OCI-LY1 (cell line): Measurements from ENCODE around the gene PLPPR3.

Source experiments
- H2AFZ ChIP-seq: fragments of 200-600 bp; sonication (generic), shearing (Covaris generic); 2 replicates; pipeline ENCODE4 v1.6.0; 2014; ENCODE audit warnings: antibody characterized with exemption, mild to moderate bottlenecking, low read length
- H3F3A ChIP-seq: fragments of 200-600 bp; sonication (generic), shearing (Covaris generic); 2 replicates; pipeline ENCODE4 v1.6.0; 2014; ENCODE audit warnings: mild to moderate bottlenecking, antibody characterized with exemption, low read length, moderate library complexity; ENCODE audit not compliant: insufficient read depth
- H3K27ac ChIP-seq: fragments of 200-600 bp; sonication (generic); 2 replicates; pipeline ENCODE4 v1.5.1; 2014; ENCODE audit warnings: low read length, mixed run types, mild to moderate bottlenecking, low read depth; ENCODE audit not compliant: poor library complexity, severe bottlenecking
- H3K27me3 ChIP-seq: fragments of 200-600 bp; sonication (generic); 2 replicates; pipeline ENCODE4 v1.6.0; 2014; ENCODE audit warnings: antibody characterized with exemption, mild to moderate bottlenecking, low read length, moderate library complexity; ENCODE audit not compliant: insufficient read depth
- H3K36me3 ChIP-seq: fragments of 200-600 bp; sonication (generic); 2 replicates; pipeline ENCODE4 v1.6.1; 2014; ENCODE audit warnings: mild to moderate bottlenecking, antibody characterized with exemption, low read length, moderate library complexity, mixed read lengths; ENCODE audit not compliant: insufficient read depth
- H3K4me1 ChIP-seq: fragments of 200-600 bp; sonication (generic); 2 replicates; pipeline ENCODE4 v1.5.1; 2014; ENCODE audit warnings: mild to moderate bottlenecking, low read length, moderate library complexity; ENCODE audit not compliant: insufficient read depth, severe bottlenecking
- H3K4me2 ChIP-seq: fragments of 200-600 bp; sonication (generic), shearing (Covaris generic); 2 replicates; pipeline ENCODE4 v1.6.1; 2014; ENCODE audit warnings: low read length
- H3K4me3 ChIP-seq: fragments of 200-600 bp; sonication (generic); 2 replicates; pipeline ENCODE4 v1.5.1; 2014; ENCODE audit warnings: low read length, low read depth, mild to moderate bottlenecking, mixed read lengths; ENCODE audit not compliant: poor library complexity, severe bottlenecking
- H3K79me2 ChIP-seq: fragments of 200-600 bp; shearing (Covaris generic); 2 replicates; pipeline ENCODE4 v1.6.1; 2016; ENCODE audit warnings: mixed run types, low read length, mixed read lengths; ENCODE audit not compliant: insufficient read depth
- H3K9ac ChIP-seq: fragments of 200-600 bp; sonication (generic), shearing (Covaris generic); 2 replicates; pipeline ENCODE4 v1.6.1; 2014; ENCODE audit warnings: mild to moderate bottlenecking, low read length, mixed read lengths
- H3K9me2 ChIP-seq: fragments of 200-600 bp; sonication (generic), shearing (Covaris generic); 2 replicates; pipeline ENCODE4 v1.6.1; 2014; ENCODE audit warnings: low read depth, mild to moderate bottlenecking, low read length, mixed read lengths
- H3K9me3 ChIP-seq: fragments of 200-600 bp; shearing (Covaris generic); 2 replicates; pipeline ENCODE4 v1.6.1; 2014; ENCODE audit warnings: low read length, mixed read lengths
- H4K20me1 ChIP-seq: fragments of 200-600 bp; sonication (generic), shearing (Covaris generic); 2 replicates; pipeline ENCODE4 v1.6.0; 2016; ENCODE audit warnings: mild to moderate bottlenecking, low read length; ENCODE audit not compliant: insufficient read depth
- EZH2 ChIP-seq: fragments of 200-600 bp; sonication (generic), shearing (Covaris generic); IDR thresholded peaks from 2 replicates; pipeline ENCODE4 v1.8.0; 2017; ENCODE audit warnings: borderline replicate concordance, mixed run types, mild to moderate bottlenecking, antibody characterized with exemption, low read length, moderate library complexity, mixed read lengths
- TF ChIP-seq, protein P1 (sequence below): fragments of 200-600 bp; sonication (generic), shearing (Covaris generic); IDR thresholded peaks from 2 replicates; pipeline ENCODE4 v1.5.1; 2017; ENCODE audit warnings: mild to moderate bottlenecking, antibody characterized with exemption, low read length, moderate library complexity, mixed read lengths

Gene PLPPR3

GRCh38 chr19:764301-764700 lies 57.5 kb downstream of the PLPPR3 start:
- Histone ChIP-seq H3K79me2 (no peaks in the 10 kb centered on the region), H4K20me1 (no peaks in the 10 kb centered on the region), H3K9me2 (no peaks in the 10 kb centered on the region), H3K27me3 (no peaks in the 10 kb centered on the region), H2AFZ (no peak overlapping the region), H3K27ac (no peak overlapping the region), H3K9me3 (no peaks in the 10 kb centered on the region), H3K36me3 (no peaks in the 10 kb centered on the region), H3K4me1 (no peaks in the 10 kb centered on the region), H3F3A (no peaks in the 10 kb centered on the region), H3K4me2 (no peak overlapping the region), H3K4me3 (no peak overlapping the region), H3K9ac (no peak overlapping the region)
- TF ChIP-seq EZH2, result no peak
- TF ChIP-seq, protein P1, sequence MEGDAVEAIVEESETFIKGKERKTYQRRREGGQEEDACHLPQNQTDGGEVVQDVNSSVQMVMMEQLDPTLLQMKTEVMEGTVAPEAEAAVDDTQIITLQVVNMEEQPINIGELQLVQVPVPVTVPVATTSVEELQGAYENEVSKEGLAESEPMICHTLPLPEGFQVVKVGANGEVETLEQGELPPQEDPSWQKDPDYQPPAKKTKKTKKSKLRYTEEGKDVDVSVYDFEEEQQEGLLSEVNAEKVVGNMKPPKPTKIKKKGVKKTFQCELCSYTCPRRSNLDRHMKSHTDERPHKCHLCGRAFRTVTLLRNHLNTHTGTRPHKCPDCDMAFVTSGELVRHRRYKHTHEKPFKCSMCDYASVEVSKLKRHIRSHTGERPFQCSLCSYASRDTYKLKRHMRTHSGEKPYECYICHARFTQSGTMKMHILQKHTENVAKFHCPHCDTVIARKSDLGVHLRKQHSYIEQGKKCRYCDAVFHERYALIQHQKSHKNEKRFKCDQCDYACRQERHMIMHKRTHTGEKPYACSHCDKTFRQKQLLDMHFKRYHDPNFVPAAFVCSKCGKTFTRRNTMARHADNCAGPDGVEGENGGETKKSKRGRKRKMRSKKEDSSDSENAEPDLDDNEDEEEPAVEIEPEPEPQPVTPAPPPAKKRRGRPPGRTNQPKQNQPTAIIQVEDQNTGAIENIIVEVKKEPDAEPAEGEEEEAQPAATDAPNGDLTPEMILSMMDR, result no peak

DNA sequence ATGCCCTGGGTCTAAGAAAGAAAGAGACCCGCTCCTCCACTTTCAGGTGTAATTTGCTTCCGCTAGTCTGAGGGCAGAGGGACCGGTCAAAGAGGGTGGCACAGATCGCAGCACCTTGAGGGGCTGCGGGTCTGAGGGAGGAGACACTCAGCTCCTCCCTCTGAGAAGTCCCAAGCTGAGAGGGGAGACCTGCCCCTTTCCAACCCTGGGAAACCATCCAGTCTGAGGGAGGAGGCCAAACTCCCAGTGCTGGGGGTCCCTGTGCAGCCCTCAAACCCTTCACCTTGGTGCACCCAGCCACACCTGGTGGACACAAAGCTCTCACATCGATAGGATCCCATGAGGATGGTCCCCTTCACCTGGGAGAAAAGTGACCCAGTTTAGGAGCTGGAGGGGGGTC lies 57.9 kb downstream of the PLPPR3 start:
- Histone ChIP-seq H3K9me2 (no peaks in the 10 kb centered on the region), H3K9ac (no peak overlapping the region), H3K79me2 (no peaks in the 10 kb centered on the region), H3K4me1 (no peaks in the 10 kb centered on the region), H3K27ac (no peak overlapping the region), H4K20me1 (no peaks in the 10 kb centered on the region), H3K4me2 (no peak overlapping the region), H3K27me3 (no peaks in the 10 kb centered on the region), H3K9me3 (no peaks in the 10 kb centered on the region), H2AFZ (no peak overlapping the region), H3K4me3 (no peak overlapping the region), H3K36me3 (no peaks in the 10 kb centered on the region), H3F3A (no peaks in the 10 kb centered on the region)
- TF ChIP-seq, protein P1, result no peak
- no peak for TF ChIP-seq EZH2

DNA sequence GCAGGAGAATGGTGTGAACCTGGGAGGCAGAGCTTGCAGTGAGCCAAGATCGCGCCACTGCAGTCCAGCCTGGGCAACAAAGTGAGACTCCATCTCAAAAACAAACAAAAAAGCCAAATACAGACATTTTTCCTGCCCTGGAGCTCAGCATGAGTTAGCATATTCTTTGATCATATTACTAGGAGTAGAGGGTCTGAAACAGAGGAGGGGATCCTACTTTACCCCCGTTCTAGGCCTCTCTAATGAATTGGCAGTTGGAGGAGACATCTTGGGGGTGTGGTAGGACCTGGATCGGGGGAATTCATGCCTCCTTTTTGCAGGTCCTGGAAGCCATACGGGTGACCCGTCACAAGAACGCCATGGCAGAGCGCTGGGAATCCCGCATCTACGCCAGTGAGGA lies 58.6 kb downstream of the PLPPR3 start:
- peaks cover 5% of the 10 kb centered on the region; the same call in 1 of the 2 replicates for H3K9me3 ChIP-seq
- H3K27ac ChIP-seq, result no peak overlapping the region
- no peaks in the 10 kb centered on the region for H3K79me2 ChIP-seq
- no peak overlapping the region for H3K4me2 ChIP-seq
- H4K20me1 ChIP-seq, result no peaks in the 10 kb centered on the region
- H3F3A ChIP-seq, result no peaks in the 10 kb centered on the region
- H2AFZ ChIP-seq, result no peak overlapping the region
- H3K36me3 ChIP-seq, result no peaks in the 10 kb centered on the region
- TF ChIP-seq, protein P1, result no peak
- no peak for TF ChIP-seq EZH2
- no peaks in the 10 kb centered on the region; the same call in 1 of the 2 replicates for H3K27me3 ChIP-seq
- H3K4me1 ChIP-seq, result no peaks in the 10 kb centered on the region
- no peaks in the 10 kb centered on the region for H3K9me2 ChIP-seq
- H3K4me3 ChIP-seq, result no peak overlapping the region
- no peak overlapping the region for H3K9ac ChIP-seq
